Thyroid gland (tissue), 4 donors: ENCODE data around the gene PARD3.

Experiments used
- POLR2A ChIP-seq, 2 donors: fragments of 450-650 bp; IDR thresholded peaks; one replicate each; pipeline ENCODE4 v1.6.1; 2017; ENCODE audit warnings: antibody characterized with exemption in 2 of 2, mild to moderate bottlenecking in 2 of 2, moderate library complexity in 1 of 2
- TF ChIP-seq, protein P1 (sequence below), 6 experiments: fragments of 200-600 bp in 3 of 6; fragments of 450-650 bp in 3 of 6; sonication (generic) in 3 of 6; IDR thresholded peaks; one replicate each; pipeline ENCODE4 v1.5.1; 2016 to 2019; ENCODE audit warnings: antibody characterized with exemption in 6 of 6, mild to moderate bottlenecking in 2 of 6, inconsistent platforms in 1 of 6, moderate library complexity in 1 of 6

DNA sequence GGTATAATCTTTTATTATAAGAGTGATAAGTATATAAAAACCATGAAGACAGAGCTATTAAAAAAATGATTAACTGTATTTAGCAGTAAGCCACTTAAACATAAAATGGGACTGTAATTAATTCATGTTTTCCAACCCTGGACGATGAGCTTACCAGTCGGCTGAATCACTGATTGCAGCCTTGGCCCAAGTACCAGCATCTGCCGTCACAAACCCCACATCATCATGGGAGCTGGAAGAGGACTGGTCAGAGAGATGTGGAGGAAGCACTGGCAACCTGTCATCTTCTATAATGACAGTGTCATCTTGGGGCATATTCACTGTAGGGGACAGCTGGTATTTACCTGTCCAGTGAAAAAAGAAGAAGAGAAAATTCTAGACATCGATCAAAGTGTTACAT, 473.6 kb downstream of the PARD3 start:
- TF ChIP-seq, protein P1, sequence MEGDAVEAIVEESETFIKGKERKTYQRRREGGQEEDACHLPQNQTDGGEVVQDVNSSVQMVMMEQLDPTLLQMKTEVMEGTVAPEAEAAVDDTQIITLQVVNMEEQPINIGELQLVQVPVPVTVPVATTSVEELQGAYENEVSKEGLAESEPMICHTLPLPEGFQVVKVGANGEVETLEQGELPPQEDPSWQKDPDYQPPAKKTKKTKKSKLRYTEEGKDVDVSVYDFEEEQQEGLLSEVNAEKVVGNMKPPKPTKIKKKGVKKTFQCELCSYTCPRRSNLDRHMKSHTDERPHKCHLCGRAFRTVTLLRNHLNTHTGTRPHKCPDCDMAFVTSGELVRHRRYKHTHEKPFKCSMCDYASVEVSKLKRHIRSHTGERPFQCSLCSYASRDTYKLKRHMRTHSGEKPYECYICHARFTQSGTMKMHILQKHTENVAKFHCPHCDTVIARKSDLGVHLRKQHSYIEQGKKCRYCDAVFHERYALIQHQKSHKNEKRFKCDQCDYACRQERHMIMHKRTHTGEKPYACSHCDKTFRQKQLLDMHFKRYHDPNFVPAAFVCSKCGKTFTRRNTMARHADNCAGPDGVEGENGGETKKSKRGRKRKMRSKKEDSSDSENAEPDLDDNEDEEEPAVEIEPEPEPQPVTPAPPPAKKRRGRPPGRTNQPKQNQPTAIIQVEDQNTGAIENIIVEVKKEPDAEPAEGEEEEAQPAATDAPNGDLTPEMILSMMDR (IDR thresholded peaks at IDR 0.05): no peak
- TF ChIP-seq POLR2A (IDR thresholded peaks at IDR 0.05): no peak
